Measurements from ENCODE around the gene CYSLTR2.

DNA sequence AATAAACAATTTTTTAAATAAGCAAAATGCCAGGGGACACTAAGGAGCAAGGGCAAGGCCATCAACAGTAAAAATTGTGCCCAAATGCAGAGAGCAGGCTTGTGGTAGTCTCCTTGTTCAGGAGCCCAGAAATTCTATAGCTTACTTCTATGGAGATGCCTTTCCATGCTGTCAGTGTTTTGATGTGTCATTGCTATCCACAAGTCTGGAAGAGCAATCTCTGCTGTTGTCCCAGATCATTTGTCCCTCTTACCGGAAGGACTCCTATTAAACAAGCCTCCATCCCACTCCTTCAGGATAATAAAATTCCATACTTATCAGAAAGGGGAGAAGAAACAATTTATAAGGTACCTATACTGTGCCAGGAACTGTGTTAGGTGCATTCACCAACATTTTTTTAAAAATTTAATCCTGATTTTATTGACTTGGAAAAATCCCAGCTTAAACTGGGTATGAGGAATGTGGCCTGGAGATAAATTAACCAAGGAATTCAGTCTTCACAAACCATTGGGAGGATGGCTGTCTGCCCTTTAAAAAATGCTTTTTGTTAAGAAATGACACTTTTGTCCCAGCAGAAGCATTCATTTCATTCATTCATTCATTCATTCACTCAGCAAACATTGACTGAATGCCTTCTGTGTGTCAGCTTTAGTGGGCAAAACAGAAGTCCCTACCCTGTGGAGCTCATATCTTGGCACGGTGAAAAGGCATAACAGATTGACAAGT lies 26.8 kb upstream of the CYSLTR2 start:
- TF ChIP-seq, protein P1, sequence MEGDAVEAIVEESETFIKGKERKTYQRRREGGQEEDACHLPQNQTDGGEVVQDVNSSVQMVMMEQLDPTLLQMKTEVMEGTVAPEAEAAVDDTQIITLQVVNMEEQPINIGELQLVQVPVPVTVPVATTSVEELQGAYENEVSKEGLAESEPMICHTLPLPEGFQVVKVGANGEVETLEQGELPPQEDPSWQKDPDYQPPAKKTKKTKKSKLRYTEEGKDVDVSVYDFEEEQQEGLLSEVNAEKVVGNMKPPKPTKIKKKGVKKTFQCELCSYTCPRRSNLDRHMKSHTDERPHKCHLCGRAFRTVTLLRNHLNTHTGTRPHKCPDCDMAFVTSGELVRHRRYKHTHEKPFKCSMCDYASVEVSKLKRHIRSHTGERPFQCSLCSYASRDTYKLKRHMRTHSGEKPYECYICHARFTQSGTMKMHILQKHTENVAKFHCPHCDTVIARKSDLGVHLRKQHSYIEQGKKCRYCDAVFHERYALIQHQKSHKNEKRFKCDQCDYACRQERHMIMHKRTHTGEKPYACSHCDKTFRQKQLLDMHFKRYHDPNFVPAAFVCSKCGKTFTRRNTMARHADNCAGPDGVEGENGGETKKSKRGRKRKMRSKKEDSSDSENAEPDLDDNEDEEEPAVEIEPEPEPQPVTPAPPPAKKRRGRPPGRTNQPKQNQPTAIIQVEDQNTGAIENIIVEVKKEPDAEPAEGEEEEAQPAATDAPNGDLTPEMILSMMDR (IDR thresholded peaks at IDR 0.05), result no peak
- TF ChIP-seq EZH2 (IDR thresholded peaks at IDR 0.05; ENCODE audit: borderline replicate concordance, insufficient read depth, low read depth, low read length, poor library complexity, severe bottlenecking), result no peak

All from B cell (primary cell).